Stimulated activated CD4-positive, alpha-beta T cell treated with anti-CD3 and anti-CD28 coated beads, TNF-alpha, amount 100 ng/mL, for 1 hour (primary cell): Measurements from ENCODE around the gene CD40LG.

Experiments
- DNase-seq, 3 donors: peaks; one replicate each; pipeline ENCODE4 v3.0.0-alpha.2; 2020; ENCODE audit warnings: low read depth in 3 of 3, low spot score in 1 of 3

CD40LG gene

DNA sequence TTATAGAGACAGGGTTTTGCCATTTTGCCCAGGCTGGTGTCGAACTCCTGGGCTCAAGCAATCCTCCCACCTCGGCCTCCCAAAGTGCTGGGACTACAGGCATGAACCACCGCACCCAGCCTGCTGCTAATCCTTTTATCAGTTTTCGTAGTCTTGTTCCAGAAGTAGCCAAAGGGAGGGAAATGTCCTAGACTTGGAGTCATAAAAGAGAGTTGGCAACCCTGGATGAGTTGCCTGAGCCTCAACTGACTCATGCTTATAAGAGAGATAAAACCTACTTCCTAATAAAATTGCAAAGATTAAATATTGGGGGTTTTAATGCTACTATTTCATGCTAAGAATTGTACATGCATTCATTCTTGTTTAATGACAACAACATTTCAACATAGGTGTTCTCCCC is 44.3 kb downstream of the CD40LG start:
- no peak for DNase-seq

DNA sequence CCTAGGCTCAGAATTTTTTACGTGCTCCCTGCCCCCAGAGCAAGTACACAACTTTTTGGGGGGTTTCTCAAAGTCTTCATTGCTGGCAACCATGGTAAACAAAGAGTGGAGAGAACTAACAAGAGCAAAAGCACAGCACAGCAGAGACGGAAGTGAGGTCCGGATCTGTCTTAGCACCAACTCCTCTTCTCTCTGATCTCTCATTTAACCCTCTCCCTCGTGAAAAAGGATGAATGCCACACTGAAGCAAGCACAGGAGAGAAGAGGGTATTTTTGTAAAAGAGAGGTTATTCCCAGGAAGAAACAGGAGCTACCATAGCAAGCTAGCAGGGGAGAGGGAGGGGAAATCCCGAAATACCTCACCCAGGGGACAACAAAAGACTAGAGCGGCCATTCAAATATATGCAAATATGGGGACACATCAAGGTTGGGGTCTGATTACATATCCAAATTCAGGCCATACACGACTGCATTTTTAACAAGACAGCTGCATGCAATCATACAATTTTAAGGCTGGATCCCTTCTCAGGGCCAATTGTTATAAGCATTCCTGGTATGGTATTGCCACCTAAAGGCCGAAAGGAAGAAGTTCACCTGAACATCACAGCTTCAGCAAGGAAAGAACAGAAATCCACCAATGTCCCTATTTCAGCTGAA is 46.6 kb downstream of the CD40LG start:
- DNase-seq = no peak

DNA sequence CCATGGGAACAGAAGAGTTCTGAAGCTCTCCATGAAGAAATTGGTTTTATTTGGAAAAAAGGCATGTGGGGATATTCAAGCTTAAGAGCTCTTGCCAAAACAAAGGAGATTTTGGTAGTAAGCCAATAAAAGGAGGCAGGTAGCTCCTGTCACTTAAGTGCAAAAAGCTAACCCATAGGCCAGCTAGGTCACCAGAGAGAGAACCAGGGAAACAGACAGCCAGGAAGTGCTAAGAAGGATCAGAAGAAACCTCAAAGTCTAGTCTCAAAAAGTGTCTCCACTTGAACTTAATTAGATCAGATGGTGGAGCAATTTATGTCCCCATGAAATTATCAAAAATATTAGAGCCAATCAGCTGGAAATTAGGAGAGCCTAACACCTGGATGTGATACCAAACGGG is 49.2 kb downstream of the CD40LG start:
- no peak for DNase-seq

DNA sequence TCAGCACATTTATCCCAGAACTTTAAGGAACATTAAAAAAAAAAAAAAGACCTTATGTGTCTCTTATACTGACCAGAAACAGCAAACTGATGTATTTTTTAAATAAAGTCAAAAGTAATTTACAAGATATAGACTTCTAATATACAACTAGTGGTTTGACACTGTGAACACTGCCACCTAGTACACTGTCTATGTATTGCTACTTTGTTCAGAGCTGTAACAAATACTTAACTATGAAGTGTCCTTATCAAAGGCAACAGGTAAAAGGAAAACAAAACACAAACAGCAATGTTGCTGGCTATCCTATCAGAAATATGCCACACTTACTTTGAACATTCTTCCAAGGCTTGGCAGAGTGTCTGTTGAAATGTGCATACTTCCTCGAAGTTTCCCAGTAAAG is 60.4 kb downstream of the CD40LG start:
- no peak for DNase-seq
